WTC11 (cell line): ENCODE data around the gene RFC2.

ENCODE experiments used
- CBFB ChIP-seq: sonication (generic); formaldehyde crosslinking; IDR thresholded peaks from 2 replicates; pipeline ENCODE4 v1.8.1; 2022; ENCODE audit warnings: mild to moderate bottlenecking, low read depth, missing genetic modification reagents
- CREB1 ChIP-seq: sonication (generic); formaldehyde crosslinking; IDR thresholded peaks from 2 replicates; pipeline ENCODE4 v1.8.0; 2023; ENCODE audit warnings: mild to moderate bottlenecking, missing genetic modification reagents
- FOXK1 ChIP-seq: sonication (generic); formaldehyde crosslinking; IDR thresholded peaks from 2 replicates; pipeline ENCODE4 v1.8.0; 2022; ENCODE audit warnings: mild to moderate bottlenecking, moderate library complexity, missing genetic modification reagents
- GABPB1 ChIP-seq: sonication (generic); formaldehyde crosslinking; IDR thresholded peaks from 2 replicates; pipeline ENCODE4 v1.8.1; 2023; ENCODE audit warnings: mild to moderate bottlenecking, missing genetic modification reagents
- IRF2 ChIP-seq: sonication (generic); formaldehyde crosslinking; IDR thresholded peaks from 2 replicates; pipeline ENCODE4 v1.8.0; 2022; ENCODE audit warnings: low read depth, missing genetic modification reagents, borderline replicate concordance
- SP1 ChIP-seq: sonication (generic); formaldehyde crosslinking; conservative IDR thresholded peaks from 2 replicates; pipeline ENCODE4 v1.8.1; 2022; ENCODE audit warnings: missing genetic modification reagents
- TP53 ChIP-seq: sonication (generic); formaldehyde crosslinking; IDR thresholded peaks from 2 replicates; pipeline ENCODE4 v1.8.1; 2023; ENCODE audit warnings: mild to moderate bottlenecking, missing genetic modification reagents
- ZNF219 ChIP-seq: sonication (generic); formaldehyde crosslinking; IDR thresholded peaks from 2 replicates; pipeline ENCODE4 v1.8.0; 2023; ENCODE audit warnings: missing genetic modification reagents, mild to moderate bottlenecking, borderline replicate concordance
- ZNF416 ChIP-seq: fragments of 250-450 bp; sonication (Bioruptor Pico); IDR thresholded peaks from 2 replicates; pipeline ENCODE4 v1.9.0; 2021; ENCODE audit warnings: mild to moderate bottlenecking, inconsistent platforms
- TF ChIP-seq, protein P1 (sequence below): sonication (generic); formaldehyde crosslinking; IDR thresholded peaks from 2 replicates; pipeline ENCODE4 v1.8.0; 2022; ENCODE audit warnings: mild to moderate bottlenecking, missing genetic modification reagents
- TF ChIP-seq, protein P2 (sequence below): sonication (generic); formaldehyde crosslinking; conservative IDR thresholded peaks from 2 replicates; pipeline ENCODE4 v1.8.1; 2022; ENCODE audit warnings: mild to moderate bottlenecking, missing genetic modification reagents
- TF ChIP-seq, protein P3 (sequence below): sonication (generic); formaldehyde crosslinking; IDR thresholded peaks from 2 replicates; pipeline ENCODE4 v1.8.0; 2022; ENCODE audit warnings: missing genetic modification reagents

DNA sequence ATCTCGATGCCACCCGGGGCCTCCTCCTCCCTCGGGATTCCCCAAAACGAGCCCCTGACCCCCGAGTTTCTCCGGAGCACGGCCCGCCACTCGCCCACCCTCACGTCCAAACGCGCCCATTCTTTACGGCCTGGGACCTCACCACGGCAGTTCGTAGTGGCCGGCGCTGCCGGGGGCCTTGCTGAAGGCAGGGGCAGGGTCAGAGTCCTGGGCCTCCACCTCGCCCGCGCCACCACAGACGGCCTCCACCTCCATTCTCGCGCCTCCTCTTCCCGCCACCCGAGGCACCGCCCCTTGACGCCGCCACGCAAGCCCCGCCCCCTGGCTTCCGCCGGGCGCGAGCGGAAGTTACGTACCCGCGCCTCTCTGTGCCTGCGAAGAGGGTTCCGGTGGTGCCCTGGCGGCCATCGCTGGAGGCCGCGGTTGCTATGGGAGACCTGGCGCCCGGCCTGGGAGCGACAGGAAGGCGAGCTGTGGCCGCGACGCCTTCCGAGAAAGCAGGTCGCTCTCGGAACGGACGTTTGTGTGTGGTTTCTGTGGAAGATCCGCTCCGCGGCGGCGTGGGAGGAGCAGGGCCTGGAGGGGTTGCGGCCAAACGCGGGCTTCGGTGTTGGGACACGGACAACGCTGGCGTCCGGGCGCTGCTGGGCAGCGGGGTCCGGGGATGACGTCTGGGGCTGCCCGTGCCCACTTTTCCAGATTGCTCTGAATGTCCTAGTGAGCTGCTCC is at the start of gene RFC2:
- TF ChIP-seq SP1 (CRISPR knock-in tag) (peak; percentile 99), CBFB (peak; percentile 40; the same call in 1 of the 2 replicates), CREB1 (CRISPR knock-in tag) (0 out of 2 replicates have a peak, but pooled peaks have one; percentile 16), GABPB1 (CRISPR knock-in tag) (peak; percentile 85; the same call in 1 of the 2 replicates), ZNF416 (CRISPR knock-in tag) (no peak), IRF2 (CRISPR knock-in tag) (no peak), ZNF219 (CRISPR knock-in tag) (0 out of 2 replicates have a peak, but pooled peaks have one; percentile 20), FOXK1 (CRISPR knock-in tag) (peak; percentile 94), TP53 (CRISPR knock-in tag) (no peak)
- TF ChIP-seq, protein P1, sequence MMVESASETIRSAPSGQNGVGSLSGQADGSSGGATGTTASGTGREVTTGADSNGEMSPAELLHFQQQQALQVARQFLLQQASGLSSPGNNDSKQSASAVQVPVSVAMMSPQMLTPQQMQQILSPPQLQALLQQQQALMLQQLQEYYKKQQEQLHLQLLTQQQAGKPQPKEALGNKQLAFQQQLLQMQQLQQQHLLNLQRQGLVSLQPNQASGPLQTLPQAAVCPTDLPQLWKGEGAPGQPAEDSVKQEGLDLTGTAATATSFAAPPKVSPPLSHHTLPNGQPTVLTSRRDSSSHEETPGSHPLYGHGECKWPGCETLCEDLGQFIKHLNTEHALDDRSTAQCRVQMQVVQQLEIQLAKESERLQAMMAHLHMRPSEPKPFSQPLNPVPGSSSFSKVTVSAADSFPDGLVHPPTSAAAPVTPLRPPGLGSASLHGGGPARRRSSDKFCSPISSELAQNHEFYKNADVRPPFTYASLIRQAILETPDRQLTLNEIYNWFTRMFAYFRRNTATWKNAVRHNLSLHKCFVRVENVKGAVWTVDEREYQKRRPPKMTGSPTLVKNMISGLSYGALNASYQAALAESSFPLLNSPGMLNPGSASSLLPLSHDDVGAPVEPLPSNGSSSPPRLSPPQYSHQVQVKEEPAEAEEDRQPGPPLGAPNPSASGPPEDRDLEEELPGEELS (CRISPR knock-in tag) = peak; percentile 78
- TF ChIP-seq, protein P2, sequence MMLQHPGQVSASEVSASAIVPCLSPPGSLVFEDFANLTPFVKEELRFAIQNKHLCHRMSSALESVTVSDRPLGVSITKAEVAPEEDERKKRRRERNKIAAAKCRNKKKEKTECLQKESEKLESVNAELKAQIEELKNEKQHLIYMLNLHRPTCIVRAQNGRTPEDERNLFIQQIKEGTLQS (CRISPR knock-in tag) = no peak
- TF ChIP-seq, protein P3, sequence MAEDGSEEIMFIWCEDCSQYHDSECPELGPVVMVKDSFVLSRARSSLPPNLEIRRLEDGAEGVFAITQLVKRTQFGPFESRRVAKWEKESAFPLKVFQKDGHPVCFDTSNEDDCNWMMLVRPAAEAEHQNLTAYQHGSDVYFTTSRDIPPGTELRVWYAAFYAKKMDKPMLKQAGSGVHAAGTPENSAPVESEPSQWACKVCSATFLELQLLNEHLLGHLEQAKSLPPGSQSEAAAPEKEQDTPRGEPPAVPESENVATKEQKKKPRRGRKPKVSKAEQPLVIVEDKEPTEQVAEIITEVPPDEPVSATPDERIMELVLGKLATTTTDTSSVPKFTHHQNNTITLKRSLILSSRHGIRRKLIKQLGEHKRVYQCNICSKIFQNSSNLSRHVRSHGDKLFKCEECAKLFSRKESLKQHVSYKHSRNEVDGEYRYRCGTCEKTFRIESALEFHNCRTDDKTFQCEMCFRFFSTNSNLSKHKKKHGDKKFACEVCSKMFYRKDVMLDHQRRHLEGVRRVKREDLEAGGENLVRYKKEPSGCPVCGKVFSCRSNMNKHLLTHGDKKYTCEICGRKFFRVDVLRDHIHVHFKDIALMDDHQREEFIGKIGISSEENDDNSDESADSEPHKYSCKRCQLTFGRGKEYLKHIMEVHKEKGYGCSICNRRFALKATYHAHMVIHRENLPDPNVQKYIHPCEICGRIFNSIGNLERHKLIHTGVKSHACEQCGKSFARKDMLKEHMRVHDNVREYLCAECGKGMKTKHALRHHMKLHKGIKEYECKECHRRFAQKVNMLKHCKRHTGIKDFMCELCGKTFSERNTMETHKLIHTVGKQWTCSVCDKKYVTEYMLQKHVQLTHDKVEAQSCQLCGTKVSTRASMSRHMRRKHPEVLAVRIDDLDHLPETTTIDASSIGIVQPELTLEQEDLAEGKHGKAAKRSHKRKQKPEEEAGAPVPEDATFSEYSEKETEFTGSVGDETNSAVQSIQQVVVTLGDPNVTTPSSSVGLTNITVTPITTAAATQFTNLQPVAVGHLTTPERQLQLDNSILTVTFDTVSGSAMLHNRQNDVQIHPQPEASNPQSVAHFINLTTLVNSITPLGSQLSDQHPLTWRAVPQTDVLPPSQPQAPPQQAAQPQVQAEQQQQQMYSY (CRISPR knock-in tag) = no peak
